Measurements from ENCODE around the gene MPPED1. TPM values are rescaled to one million over a fixed set of nuclear protein-coding genes. Genes with fewer than 3 reads are reported as not detected.

The MPPED1 gene
- polyA plus RNA-seq, 4 donors = 0.01 to 1.4 (median 0.40) TPM; not detected in 1

GRCh38 chr22:43491177-43491576, 79.4 kb downstream of the MPPED1 start:
- H3K36me3 ChIP-seq (ENCODE audit: control insufficient read depth in 3 of 3, insufficient read depth in 2 of 3, low read depth in 1 of 3, low read length in 3 of 3) = no peaks in the 10 kb centered on the region
- 59 to 61% (median 60%) methylated on average over 3 of the region's 3 CpGs for WGBS, 3 donors
- H3K4me1 ChIP-seq (ENCODE audit: control insufficient read depth in 3 of 3, insufficient read depth in 2 of 3, low read depth in 1 of 3, low read length in 2 of 3) = no peaks in the 10 kb centered on the region
- no peaks in the 10 kb centered on the region for H3K27me3 ChIP-seq (ENCODE audit: control insufficient read depth in 3 of 3, insufficient read depth in 3 of 3, low read length in 3 of 3)
- H3K9me3 ChIP-seq (ENCODE audit: control insufficient read depth in 2 of 2, insufficient read depth in 1 of 2, low read depth in 1 of 2, low read length in 1 of 2) = no peaks in the 10 kb centered on the region
- FAIRE-seq = no peak
- no peak overlapping the region for H3K4me3 ChIP-seq (ENCODE audit: low read depth in 1 of 3, low read length in 3 of 3)
- H3K27ac ChIP-seq (ENCODE audit: low read depth in 1 of 3, low read length in 2 of 3) = no peak overlapping the region
- DNase-seq = no peak

- Histone ChIP-seq H3K27ac (ENCODE audit: low read depth in 1 of 3, low read length in 2 of 3) (no peak overlapping the region), H3K4me1 (ENCODE audit: control insufficient read depth in 3 of 3, insufficient read depth in 2 of 3, low read depth in 1 of 3, low read length in 2 of 3) (no peaks in the 10 kb centered on the region), H3K4me3 (ENCODE audit: low read depth in 1 of 3, low read length in 3 of 3) (no peak overlapping the region), H3K27me3 (ENCODE audit: control insufficient read depth in 3 of 3, insufficient read depth in 3 of 3, low read length in 3 of 3) (no peaks in the 10 kb centered on the region), H3K36me3 (ENCODE audit: control insufficient read depth in 3 of 3, insufficient read depth in 2 of 3, low read depth in 1 of 3, low read length in 3 of 3) (no peaks in the 10 kb centered on the region), H3K9me3 (ENCODE audit: control insufficient read depth in 2 of 2, insufficient read depth in 1 of 2, low read depth in 1 of 2, low read length in 1 of 2) (no peaks in the 10 kb centered on the region)
- WGBS, 3 donors = 92 to 100% (median 94%) methylated on average over 1 of the region's 1 CpG
- FAIRE-seq (no peak), DNase-seq (no peak)
Measured at GRCh38 chr22:43491737-43492136, 79.9 kb downstream of the MPPED1 start.

- H3K27ac ChIP-seq (ENCODE audit: low read depth in 1 of 3, low read length in 2 of 3) = no peak overlapping the region
- no peak overlapping the region for H3K4me3 ChIP-seq (ENCODE audit: low read depth in 1 of 3, low read length in 3 of 3)
- no peaks in the 10 kb centered on the region for H3K27me3 ChIP-seq (ENCODE audit: control insufficient read depth in 3 of 3, insufficient read depth in 3 of 3, low read length in 3 of 3)
- FAIRE-seq (no peak), DNase-seq (no peak)
- no peaks in the 10 kb centered on the region for H3K4me1 ChIP-seq (ENCODE audit: control insufficient read depth in 3 of 3, insufficient read depth in 2 of 3, low read depth in 1 of 3, low read length in 2 of 3)
- H3K36me3 ChIP-seq (ENCODE audit: control insufficient read depth in 3 of 3, insufficient read depth in 2 of 3, low read depth in 1 of 3, low read length in 3 of 3) = no peaks in the 10 kb centered on the region
- H3K9me3 ChIP-seq (ENCODE audit: control insufficient read depth in 2 of 2, insufficient read depth in 1 of 2, low read depth in 1 of 2, low read length in 1 of 2) = no peaks in the 10 kb centered on the region
- 87 to 93% (median 89%) methylated on average over 4 to 5 of the region's 5 CpGs for WGBS, 3 donors
Measured at GRCh38 chr22:43493297-43493696, 81.5 kb downstream of the MPPED1 start.

- Histone ChIP-seq H3K9me3 (ENCODE audit: control insufficient read depth in 2 of 2, insufficient read depth in 1 of 2, low read depth in 1 of 2, low read length in 1 of 2) (no peaks in the 10 kb centered on the region), H3K27ac (ENCODE audit: low read depth in 1 of 3, low read length in 2 of 3) (no peak overlapping the region), H3K4me3 (ENCODE audit: low read depth in 1 of 3, low read length in 3 of 3) (no peak overlapping the region), H3K4me1 (ENCODE audit: control insufficient read depth in 3 of 3, insufficient read depth in 2 of 3, low read depth in 1 of 3, low read length in 2 of 3) (no peaks in the 10 kb centered on the region), H3K27me3 (ENCODE audit: control insufficient read depth in 3 of 3, insufficient read depth in 3 of 3, low read length in 3 of 3) (no peaks in the 10 kb centered on the region), H3K36me3 (ENCODE audit: control insufficient read depth in 3 of 3, insufficient read depth in 2 of 3, low read depth in 1 of 3, low read length in 3 of 3) (no peaks in the 10 kb centered on the region)
- FAIRE-seq = no peak
- WGBS, 3 donors = 83 to 92% (median 86%) methylated on average over 16 of the region's 16 CpGs
- DNase-seq = no peak
Measured at GRCh38 chr22:43497956-43498855, 86.4 kb downstream of the MPPED1 start.

GRCh38 chr22:43498856-43499253, 87.0 kb downstream of the MPPED1 start:
- H3K27ac ChIP-seq (ENCODE audit: low read depth in 1 of 3, low read length in 2 of 3) = no peak overlapping the region
- DNase-seq = no peak
- no peaks in the 10 kb centered on the region for H3K4me1 ChIP-seq (ENCODE audit: control insufficient read depth in 3 of 3, insufficient read depth in 2 of 3, low read depth in 1 of 3, low read length in 2 of 3)
- no peaks in the 10 kb centered on the region for H3K9me3 ChIP-seq (ENCODE audit: control insufficient read depth in 2 of 2, insufficient read depth in 1 of 2, low read depth in 1 of 2, low read length in 1 of 2)
- no peak overlapping the region for H3K4me3 ChIP-seq (ENCODE audit: low read depth in 1 of 3, low read length in 3 of 3)
- FAIRE-seq = no peak
- 75 to 90% (median 87%) methylated on average over 1 of the region's 1 CpG for WGBS, 3 donors
- H3K36me3 ChIP-seq (ENCODE audit: control insufficient read depth in 3 of 3, insufficient read depth in 2 of 3, low read depth in 1 of 3, low read length in 3 of 3) = no peaks in the 10 kb centered on the region
- H3K27me3 ChIP-seq (ENCODE audit: control insufficient read depth in 3 of 3, insufficient read depth in 3 of 3, low read length in 3 of 3) = no peaks in the 10 kb centered on the region

- H3K9me3 ChIP-seq (ENCODE audit: control insufficient read depth in 2 of 2, insufficient read depth in 1 of 2, low read depth in 1 of 2, low read length in 1 of 2) = no peaks in the 10 kb centered on the region
- FAIRE-seq = no peak
- 75 to 76% (median 75%) methylated on average over 22 of the region's 22 CpGs for WGBS, 3 donors
- no peak overlapping the region for H3K27ac ChIP-seq (ENCODE audit: low read depth in 1 of 3, low read length in 2 of 3)
- H3K4me1 ChIP-seq (ENCODE audit: control insufficient read depth in 3 of 3, insufficient read depth in 2 of 3, low read depth in 1 of 3, low read length in 2 of 3) = no peaks in the 10 kb centered on the region
- H3K27me3 ChIP-seq (ENCODE audit: control insufficient read depth in 3 of 3, insufficient read depth in 3 of 3, low read length in 3 of 3) = no peaks in the 10 kb centered on the region
- no peaks in the 10 kb centered on the region for H3K36me3 ChIP-seq (ENCODE audit: control insufficient read depth in 3 of 3, insufficient read depth in 2 of 3, low read depth in 1 of 3, low read length in 3 of 3)
- no peak for DNase-seq
- no peak overlapping the region for H3K4me3 ChIP-seq (ENCODE audit: low read depth in 1 of 3, low read length in 3 of 3)
Measured at GRCh38 chr22:43500792-43501785, 89.3 kb downstream of the MPPED1 start.

- 58 to 64% (median 63%) methylated on average over 11 of the region's 11 CpGs for WGBS, 3 donors
- no peak overlapping the region for H3K4me3 ChIP-seq (ENCODE audit: low read depth in 1 of 3, low read length in 3 of 3)
- no peaks in the 10 kb centered on the region for H3K27me3 ChIP-seq (ENCODE audit: control insufficient read depth in 3 of 3, insufficient read depth in 3 of 3, low read length in 3 of 3)
- FAIRE-seq (no peak), DNase-seq (no peak)
- H3K9me3 ChIP-seq (ENCODE audit: control insufficient read depth in 2 of 2, insufficient read depth in 1 of 2, low read depth in 1 of 2, low read length in 1 of 2) = no peaks in the 10 kb centered on the region
- no peaks in the 10 kb centered on the region for H3K36me3 ChIP-seq (ENCODE audit: control insufficient read depth in 3 of 3, insufficient read depth in 2 of 3, low read depth in 1 of 3, low read length in 3 of 3)
- H3K4me1 ChIP-seq (ENCODE audit: control insufficient read depth in 3 of 3, insufficient read depth in 2 of 3, low read depth in 1 of 3, low read length in 2 of 3) = no peaks in the 10 kb centered on the region
- H3K27ac ChIP-seq (ENCODE audit: low read depth in 1 of 3, low read length in 2 of 3) = no peak overlapping the region
Measured at GRCh38 chr22:43501878-43502277, 90.1 kb downstream of the MPPED1 start.

GRCh38 chr22:43502306-43502874, 90.6 kb downstream of the MPPED1 start:
- FAIRE-seq = no peak
- Histone ChIP-seq H3K27me3 (ENCODE audit: control insufficient read depth in 3 of 3, insufficient read depth in 3 of 3, low read length in 3 of 3) (no peaks in the 10 kb centered on the region), H3K4me3 (ENCODE audit: low read depth in 1 of 3, low read length in 3 of 3) (no peak overlapping the region), H3K36me3 (ENCODE audit: control insufficient read depth in 3 of 3, insufficient read depth in 2 of 3, low read depth in 1 of 3, low read length in 3 of 3) (no peaks in the 10 kb centered on the region), H3K27ac (ENCODE audit: low read depth in 1 of 3, low read length in 2 of 3) (no peak overlapping the region), H3K9me3 (ENCODE audit: control insufficient read depth in 2 of 2, insufficient read depth in 1 of 2, low read depth in 1 of 2, low read length in 1 of 2) (no peaks in the 10 kb centered on the region), H3K4me1 (ENCODE audit: control insufficient read depth in 3 of 3, insufficient read depth in 2 of 3, low read depth in 1 of 3, low read length in 2 of 3) (no peaks in the 10 kb centered on the region)
- WGBS, 3 donors = 75 to 84% (median 78%) methylated on average over 20 of the region's 20 CpGs
- no peak for DNase-seq
